Esophagus muscularis mucosa (tissue), 3 donors: ENCODE results near the gene CGB8.
"Not testable (repeated sequence)": the region's sequence is repeated elsewhere in the genome, so short reads cannot be mapped to it uniquely, and the experiment has no call there.

Experiments used
- POLR2A ChIP-seq: fragments of 450-650 bp; IDR thresholded peaks from one replicate; pipeline ENCODE4 v1.6.1; 2017; ENCODE audit warnings: antibody characterized with exemption, moderate library complexity, mild to moderate bottlenecking, low read depth
- POLR2AphosphoS5 ChIP-seq, 2 donors: sonication (generic); formaldehyde crosslinking; IDR thresholded peaks; one replicate each; pipeline ENCODE4 v1.6.1; 2017; ENCODE audit warnings: antibody characterized with exemption in 2 of 2
- TF ChIP-seq, protein P1 (sequence below), 3 experiments: fragments of 200-600 bp in 2 of 3; fragments of 450-650 bp in 1 of 3; sonication (generic) in 2 of 3; IDR thresholded peaks; one replicate each; pipeline ENCODE4 v1.5.1; 2017 to 2019; ENCODE audit warnings: antibody characterized with exemption in 3 of 3, mild to moderate bottlenecking in 2 of 3, moderate library complexity in 1 of 3

DNA sequence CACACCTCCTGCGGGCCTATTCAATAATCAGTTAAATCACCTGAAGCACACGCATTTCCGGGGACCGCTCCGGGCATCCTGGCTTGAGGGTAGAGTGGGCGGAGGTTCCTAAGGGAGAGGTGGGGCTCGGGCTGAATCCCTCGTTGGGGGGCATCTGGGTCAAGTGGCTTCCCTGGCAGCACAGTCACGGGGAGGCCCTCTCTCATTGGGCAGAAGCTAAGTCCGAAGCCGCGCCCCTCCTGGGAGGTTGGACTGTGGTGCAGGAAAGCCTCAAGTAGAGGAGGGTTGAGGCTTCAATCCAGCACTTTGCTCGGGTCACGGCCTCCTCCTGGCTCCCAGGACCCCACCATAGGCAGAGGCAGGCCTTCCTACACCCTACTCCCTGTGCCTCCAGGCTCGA, 5.4 kb downstream of the CGB8 start, which contains the start of gene CGB5:
- not testable (repeated sequence) for TF ChIP-seq POLR2A; POLR2AphosphoS5 (IDR thresholded peaks at IDR 0.05)
- TF ChIP-seq, protein P1, sequence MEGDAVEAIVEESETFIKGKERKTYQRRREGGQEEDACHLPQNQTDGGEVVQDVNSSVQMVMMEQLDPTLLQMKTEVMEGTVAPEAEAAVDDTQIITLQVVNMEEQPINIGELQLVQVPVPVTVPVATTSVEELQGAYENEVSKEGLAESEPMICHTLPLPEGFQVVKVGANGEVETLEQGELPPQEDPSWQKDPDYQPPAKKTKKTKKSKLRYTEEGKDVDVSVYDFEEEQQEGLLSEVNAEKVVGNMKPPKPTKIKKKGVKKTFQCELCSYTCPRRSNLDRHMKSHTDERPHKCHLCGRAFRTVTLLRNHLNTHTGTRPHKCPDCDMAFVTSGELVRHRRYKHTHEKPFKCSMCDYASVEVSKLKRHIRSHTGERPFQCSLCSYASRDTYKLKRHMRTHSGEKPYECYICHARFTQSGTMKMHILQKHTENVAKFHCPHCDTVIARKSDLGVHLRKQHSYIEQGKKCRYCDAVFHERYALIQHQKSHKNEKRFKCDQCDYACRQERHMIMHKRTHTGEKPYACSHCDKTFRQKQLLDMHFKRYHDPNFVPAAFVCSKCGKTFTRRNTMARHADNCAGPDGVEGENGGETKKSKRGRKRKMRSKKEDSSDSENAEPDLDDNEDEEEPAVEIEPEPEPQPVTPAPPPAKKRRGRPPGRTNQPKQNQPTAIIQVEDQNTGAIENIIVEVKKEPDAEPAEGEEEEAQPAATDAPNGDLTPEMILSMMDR (IDR thresholded peaks at IDR 0.05) = not testable (repeated sequence)
